ENCODE data around the gene DCTN1. TPM values are rescaled to one million over a fixed set of nuclear protein-coding genes. Genes with fewer than 3 reads are reported as not detected.
"Not testable (repeated sequence)": the region's sequence is repeated elsewhere in the genome, so short reads cannot be mapped to it uniquely, and the experiment has no call there.

The DCTN1 gene
- polyA plus RNA-seq, 1 donor from 2014 or later: 71.4 TPM

- Mint-ChIP-seq H3K4me1 (peaks cover 0 to 4% (median 0%) of the 10 kb centered on the region in 3 donors), H3K9me3 (no peaks in the 10 kb centered on the region), H3K27me3 (no peaks in the 10 kb centered on the region), H3K27ac (no peak overlapping the region), H3K4me3 (no peak overlapping the region), H3K36me3 (peaks cover 18% of the 10 kb centered on the region)
Measured at GRCh38 chr2:74369976-74370375, 10.1 kb downstream of the DCTN1 start.

GRCh38 chr2:74368499-74368898 lies 11.6 kb downstream of the DCTN1 start:
- Mint-ChIP-seq H3K4me3 (no peak overlapping the region), H3K36me3 (peaks cover 16% of the 10 kb centered on the region), H3K27ac (no peak overlapping the region), H3K4me1 (peaks cover 0 to 4% (median 0%) of the 10 kb centered on the region in 3 donors), H3K9me3 (no peaks in the 10 kb centered on the region), H3K27me3 (no peaks in the 10 kb centered on the region)

GRCh38 chr2:74367789-74368188 lies 12.3 kb downstream of the DCTN1 start:
- Mint-ChIP-seq H3K4me3 (no peak overlapping the region), H3K36me3 (peaks cover 16% of the 10 kb centered on the region), H3K27ac (no peak overlapping the region), H3K4me1 (peaks cover 0 to 4% (median 0%) of the 10 kb centered on the region in 3 donors), H3K27me3 (no peaks in the 10 kb centered on the region), H3K9me3 (no peaks in the 10 kb centered on the region)

GRCh38 chr2:74366036-74366435 lies 14.1 kb downstream of the DCTN1 start:
- Mint-ChIP-seq H3K4me3 (no peak overlapping the region), H3K36me3 (peaks cover 19% of the 10 kb centered on the region), H3K27ac (no peak overlapping the region), H3K4me1 (peaks cover 0 to 2% (median 0%) of the 10 kb centered on the region in 3 donors), H3K9me3 (no peaks in the 10 kb centered on the region), H3K27me3 (no peaks in the 10 kb centered on the region)

GRCh38 chr2:74364533-74365505 lies 15.3 kb downstream of the DCTN1 start:
- no peaks in the 10 kb centered on the region for H3K27me3 Mint-ChIP-seq
- H3K4me3 Mint-ChIP-seq: no peak overlapping the region
- no peaks in the 10 kb centered on the region for H3K9me3 Mint-ChIP-seq
- H3K36me3 Mint-ChIP-seq: peaks cover 19% of the 10 kb centered on the region
- peak overlapping the region in 1 of 3 donors; percentile 43 for H3K27ac Mint-ChIP-seq
- no peaks in the 10 kb centered on the region for H3K4me1 Mint-ChIP-seq

GRCh38 chr2:74361327-74361726 lies 18.8 kb downstream of the DCTN1 start:
- Mint-ChIP-seq H3K4me3 (no peak overlapping the region), H3K4me1 (peaks cover 0 to 1% (median 0%) of the 10 kb centered on the region in 3 donors), H3K36me3 (peaks cover 9% of the 10 kb centered on the region), H3K9me3 (no peaks in the 10 kb centered on the region), H3K27me3 (no peaks in the 10 kb centered on the region), H3K27ac (no peak overlapping the region)

- H3K27me3 Mint-ChIP-seq: no peaks in the 10 kb centered on the region
- H3K4me3 Mint-ChIP-seq: no peak overlapping the region
- H3K36me3 Mint-ChIP-seq: peaks cover 4% of the 10 kb centered on the region
- H3K27ac Mint-ChIP-seq: peak overlapping the region in 1 of 3 donors; percentile 64
- peaks cover 0 to 1% (median 0%) of the 10 kb centered on the region in 3 donors for H3K4me1 Mint-ChIP-seq
- H3K9me3 Mint-ChIP-seq: no peaks in the 10 kb centered on the region
Measured at GRCh38 chr2:74357627-74358026, 22.5 kb downstream of the DCTN1 start.

- H3K9me3 Mint-ChIP-seq: no peaks in the 10 kb centered on the region
- H3K4me3 Mint-ChIP-seq: no peak overlapping the region
- peaks cover 2% of the 10 kb centered on the region for H3K36me3 Mint-ChIP-seq
- no peak overlapping the region for H3K27ac Mint-ChIP-seq
- H3K27me3 Mint-ChIP-seq: no peaks in the 10 kb centered on the region
- no peaks in the 10 kb centered on the region for H3K4me1 Mint-ChIP-seq
Measured at GRCh38 chr2:74349889-74350288, 30.2 kb downstream of the DCTN1 start.

- Mint-ChIP-seq H3K9me3 (no peaks in the 10 kb centered on the region), H3K27ac (no peak overlapping the region), H3K27me3 (no peaks in the 10 kb centered on the region), H3K36me3 (peaks cover 5% of the 10 kb centered on the region), H3K4me1 (no peaks in the 10 kb centered on the region), H3K4me3 (no peak overlapping the region)
Measured at GRCh38 chr2:74347742-74348141, 32.4 kb downstream of the DCTN1 start.

GRCh38 chr2:74347303-74347702 lies 32.8 kb downstream of the DCTN1 start:
- H3K4me3 Mint-ChIP-seq: no peak overlapping the region
- no peaks in the 10 kb centered on the region for H3K27me3 Mint-ChIP-seq
- no peaks in the 10 kb centered on the region for H3K9me3 Mint-ChIP-seq
- H3K4me1 Mint-ChIP-seq: no peaks in the 10 kb centered on the region
- H3K27ac Mint-ChIP-seq: no peak overlapping the region
- peaks cover 5% of the 10 kb centered on the region for H3K36me3 Mint-ChIP-seq

- no peaks in the 10 kb centered on the region for H3K27me3 Mint-ChIP-seq
- H3K4me3 Mint-ChIP-seq: no peak overlapping the region
- no peak overlapping the region for H3K27ac Mint-ChIP-seq
- no peaks in the 10 kb centered on the region for H3K9me3 Mint-ChIP-seq
- no peaks in the 10 kb centered on the region for H3K4me1 Mint-ChIP-seq
- H3K36me3 Mint-ChIP-seq: peaks cover 5% of the 10 kb centered on the region
Measured at GRCh38 chr2:74345272-74345943, 34.7 kb downstream of the DCTN1 start.

GRCh38 chr2:74343316-74343715 lies 36.8 kb downstream of the DCTN1 start, which contains the start of gene SLC4A5:
Gene SLC4A5 (minus strand): TSS chr2:74343416. CDS start chr2:74315023, 28,393 bp downstream.
- no peak within 1 kb of the TSS for H3K4me3 Mint-ChIP-seq
- no peaks in the 10 kb centered on the region for H3K9me3 Mint-ChIP-seq
- H3K4me1 Mint-ChIP-seq: no peaks in the 10 kb centered on the region
- no peak within 1 kb of the TSS for H3K27ac Mint-ChIP-seq
- peaks cover 5% of the 10 kb centered on the region for H3K36me3 Mint-ChIP-seq
- H3K27me3 Mint-ChIP-seq: peaks cover 2% of the 10 kb centered on the region

GRCh38 chr2:74336227-74336626 lies 43.9 kb downstream of the DCTN1 start:
- not testable (repeated sequence) for H3K36me3 Mint-ChIP-seq, H3K9me3 Mint-ChIP-seq, H3K4me3 Mint-ChIP-seq, H3K27me3 Mint-ChIP-seq, H3K27ac Mint-ChIP-seq, H3K4me1 Mint-ChIP-seq

- Mint-ChIP-seq H3K27me3 (peaks cover 2% of the 10 kb centered on the region), H3K4me1 (no peaks in the 10 kb centered on the region), H3K36me3 (peaks cover 6% of the 10 kb centered on the region), H3K9me3 (no peaks in the 10 kb centered on the region), H3K27ac (no peak overlapping the region), H3K4me3 (no peak overlapping the region)
Measured at GRCh38 chr2:74334931-74335333, 45.2 kb downstream of the DCTN1 start.

GRCh38 chr2:74333896-74334586 lies 46.1 kb downstream of the DCTN1 start:
- H3K9me3 Mint-ChIP-seq: no peaks in the 10 kb centered on the region
- H3K36me3 Mint-ChIP-seq: peaks cover 6% of the 10 kb centered on the region
- H3K27me3 Mint-ChIP-seq: no peaks in the 10 kb centered on the region
- no peak overlapping the region for H3K4me3 Mint-ChIP-seq
- H3K4me1 Mint-ChIP-seq: no peaks in the 10 kb centered on the region
- no peak overlapping the region for H3K27ac Mint-ChIP-seq

Data from IgD-negative memory B cell (primary cell).